Measurements from ENCODE around the gene YIPF6.

GRCh38 chrX:68508799-68509198 lies 9.9 kb downstream of the YIPF6 start:
- no peak for TF ChIP-seq CTCF (IDR thresholded peaks at IDR 0.05)
- no peak for TF ChIP-seq POLR2A (IDR thresholded peaks at IDR 0.05)

Data from body of pancreas (tissue), 4 donors.